ENCODE data around the gene NR2C2.

The NR2C2 gene

DNA sequence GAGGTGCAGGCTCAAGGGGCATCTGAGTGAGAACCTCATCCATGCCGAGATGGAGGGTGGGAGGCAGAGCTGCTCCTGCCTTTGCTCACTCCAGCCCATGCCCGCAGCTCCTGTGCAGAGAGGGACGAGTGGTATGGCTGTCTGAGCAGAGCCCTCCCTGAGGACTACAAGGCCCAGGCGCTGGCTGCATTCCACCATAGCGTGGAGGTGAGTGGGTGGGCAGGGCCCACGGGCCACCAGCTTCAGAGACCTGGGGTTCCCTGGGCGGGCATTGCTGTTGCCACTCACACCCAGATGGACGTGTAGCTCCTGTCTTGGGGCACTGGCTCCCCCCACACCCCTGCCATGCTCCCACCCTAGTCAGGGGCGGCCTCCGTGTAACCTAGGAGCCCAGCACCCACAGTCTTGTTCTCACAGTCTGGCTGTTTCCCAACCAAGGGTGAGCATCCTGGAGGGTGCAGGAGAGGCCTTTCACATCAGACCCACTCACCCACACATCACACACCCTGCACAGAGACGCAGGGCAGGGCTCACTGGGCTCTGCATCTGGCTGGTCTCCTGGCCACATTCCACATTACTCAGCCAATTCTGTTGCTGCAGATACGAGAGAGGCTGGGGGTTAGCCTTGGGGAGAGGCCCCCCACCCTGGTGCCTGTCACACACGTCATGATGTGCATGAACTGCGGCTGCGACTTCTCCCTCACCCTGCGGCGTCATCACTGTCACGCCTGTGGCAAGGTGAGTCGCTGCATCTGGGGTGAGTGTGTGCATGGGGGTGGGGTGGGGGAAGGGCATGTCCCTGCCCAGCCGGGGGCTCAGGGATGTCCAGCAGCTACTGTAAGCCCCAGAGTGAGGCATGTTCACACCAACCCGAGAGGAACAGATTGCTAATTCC, 25.3 kb upstream of the NR2C2 start:
- DNase-seq: no peak

DNA sequence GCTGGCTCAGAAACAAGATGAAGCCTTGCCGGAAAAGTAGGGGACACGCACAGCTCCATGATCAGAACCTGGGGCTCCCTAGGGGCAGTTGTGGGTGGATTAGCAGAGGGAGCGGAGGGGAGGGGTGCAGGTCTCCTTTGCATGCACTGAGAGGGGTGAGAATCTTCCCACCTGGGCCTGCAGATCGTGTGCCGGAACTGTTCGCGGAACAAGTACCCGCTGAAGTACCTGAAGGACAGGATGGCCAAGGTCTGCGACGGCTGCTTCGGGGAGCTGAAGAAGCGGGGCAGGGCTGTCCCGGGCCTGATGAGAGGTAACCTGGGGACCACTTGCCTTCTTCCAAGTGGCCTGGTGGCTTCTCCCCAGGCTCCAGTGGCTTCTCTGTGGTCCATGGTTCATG, 24.5 kb upstream of the NR2C2 start:
- no peak for DNase-seq

DNA sequence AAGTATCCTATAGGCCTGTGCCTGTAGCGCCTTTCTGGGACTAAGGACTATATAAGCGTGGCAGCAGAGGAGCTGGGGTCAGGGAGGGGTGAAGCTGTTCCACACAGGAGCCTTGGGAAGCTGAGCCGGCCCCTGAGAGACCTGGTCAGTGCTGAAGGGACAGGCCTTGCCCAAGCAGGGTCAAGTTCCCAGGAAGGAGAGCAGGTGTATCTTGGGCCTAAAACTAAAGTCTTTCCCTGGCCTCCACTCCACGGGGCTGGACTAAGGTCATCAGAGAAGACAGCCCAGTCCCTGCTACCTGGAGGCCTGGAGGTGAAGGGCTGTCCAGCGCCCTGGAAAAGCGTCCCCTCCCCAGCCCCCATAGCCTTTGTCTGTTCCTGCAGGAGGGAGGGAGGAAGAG, 23.9 kb upstream of the NR2C2 start:
- DNase-seq: no peak

GRCh38 chr3:14925729-14926591, 21.4 kb upstream of the NR2C2 start:
- peak; percentile 48 for DNase-seq

GRCh38 chr3:14926592-14926991, 20.8 kb upstream of the NR2C2 start:
- no peak for DNase-seq

DNA sequence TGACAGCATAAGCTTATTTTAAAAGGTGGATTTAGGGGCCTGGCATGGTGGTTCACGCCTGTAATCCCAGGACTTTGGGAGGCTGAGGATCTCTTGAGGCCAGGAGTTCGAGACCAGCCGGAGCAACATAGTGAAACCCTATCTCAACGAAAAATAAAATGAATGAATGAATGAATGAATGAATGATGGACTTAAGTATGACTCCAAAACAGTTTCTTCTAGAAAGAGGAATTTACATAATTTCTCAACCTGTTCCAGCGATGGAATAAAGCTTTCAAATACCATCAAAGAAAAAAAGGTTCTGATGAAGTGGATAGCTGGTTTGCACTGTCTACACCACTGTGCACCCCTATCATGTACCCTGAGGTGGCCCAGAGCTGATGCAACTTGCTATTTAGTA, 20.1 kb upstream of the NR2C2 start:
- DNase-seq: no peak

- DNase-seq: no peak
These were observed 17.9 kb upstream of the NR2C2 start for GRCh38 chr3:14929310-14930074.

DNA sequence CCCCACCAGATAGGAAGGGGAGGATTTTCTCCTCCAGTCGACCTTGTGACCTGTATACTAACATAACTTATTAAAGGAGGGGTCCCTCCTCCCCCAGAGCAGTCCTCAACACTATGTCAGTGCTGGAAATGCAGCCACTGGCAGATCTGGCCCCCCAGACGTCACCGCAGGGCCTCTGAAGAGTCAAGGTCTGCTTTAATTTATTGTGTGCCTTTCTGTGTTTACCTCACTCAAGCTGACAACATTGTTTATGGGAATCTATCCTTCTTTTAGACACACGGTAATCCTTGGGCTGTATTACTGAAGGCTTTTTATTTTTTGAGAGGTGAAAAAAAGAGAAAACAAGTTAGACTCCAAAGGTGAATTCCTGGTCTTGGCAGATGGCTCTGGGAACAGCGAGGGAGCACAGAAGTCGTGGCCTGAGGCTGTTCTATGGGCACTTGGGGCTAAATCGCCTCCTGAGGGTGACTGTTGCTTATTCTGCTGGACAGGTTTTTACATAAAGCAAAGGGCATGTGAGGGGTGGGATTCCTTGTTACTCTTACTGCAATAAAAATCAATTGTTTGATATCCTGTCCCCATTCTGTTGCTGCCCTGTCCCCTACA, 13.5 kb upstream of the NR2C2 start:
- DNase-seq: peak; percentile 37

- no peak for DNase-seq
These were observed 11.6 kb upstream of the NR2C2 start for GRCh38 chr3:14935592-14936345.

- no peak for DNase-seq
These were observed 8.4 kb upstream of the NR2C2 start for GRCh38 chr3:14938954-14939353.

DNA sequence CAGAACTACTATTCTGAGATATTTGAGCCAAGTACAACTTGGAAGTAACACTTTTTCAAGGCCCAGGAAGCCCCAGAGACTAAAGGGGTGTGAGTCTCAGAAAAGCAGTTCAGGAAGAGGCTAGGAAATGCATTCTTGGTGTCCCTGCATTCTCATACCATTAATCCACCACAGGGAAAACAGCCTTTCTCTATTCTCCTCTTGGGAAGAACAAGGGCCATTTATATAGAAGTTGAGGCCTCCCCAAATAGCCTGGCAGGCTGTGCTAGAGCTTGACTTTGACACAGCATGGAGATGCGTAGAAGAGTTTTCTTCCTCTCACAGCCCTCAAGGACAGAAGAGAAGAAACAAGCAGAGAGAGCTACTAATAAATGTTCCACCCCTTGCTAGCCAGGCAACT, 5.5 kb upstream of the NR2C2 start:
- no peak for DNase-seq

DNA sequence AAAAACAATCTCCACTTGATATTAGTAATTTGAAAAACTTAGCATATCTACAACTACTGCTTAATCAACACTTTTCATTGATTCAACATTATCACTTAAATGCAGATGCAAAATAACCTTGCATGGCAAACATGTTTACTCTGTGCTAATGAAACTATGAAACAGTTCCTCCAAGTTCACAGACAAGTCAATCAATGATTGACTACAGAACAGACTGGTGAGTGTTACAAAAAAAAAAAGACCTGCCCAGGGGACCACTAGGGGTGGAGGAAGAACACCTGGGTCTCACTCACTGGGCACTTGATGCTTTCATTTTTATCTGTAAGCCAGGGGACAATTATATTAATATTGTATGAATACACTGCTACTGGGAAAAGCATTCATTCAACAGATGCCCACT, 4.3 kb upstream of the NR2C2 start:
- no peak for DNase-seq

DNA sequence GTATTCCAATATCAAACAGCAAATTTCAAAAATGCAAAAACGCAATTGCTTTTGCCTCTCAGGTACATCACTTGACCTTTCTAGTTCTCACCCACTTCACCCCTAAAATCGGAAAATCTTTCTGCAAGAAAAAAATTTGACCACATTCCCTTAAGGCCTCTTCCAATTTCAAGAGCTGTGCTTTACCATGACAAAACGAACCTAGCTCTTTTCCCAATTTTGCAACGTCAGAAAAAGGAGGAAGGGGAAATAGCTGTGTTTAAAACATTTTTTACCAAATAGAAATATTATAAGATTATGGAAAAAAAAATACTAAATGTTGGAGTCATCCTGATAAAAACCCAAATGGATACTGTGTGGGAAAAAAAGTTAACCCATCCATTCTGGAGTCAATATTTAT, 1.1 kb upstream of the NR2C2 start:
- DNase-seq: no peak

- DNase-seq: no peak
These were observed 664 bp upstream of the NR2C2 start for GRCh38 chr3:14946739-14947099.

DNA sequence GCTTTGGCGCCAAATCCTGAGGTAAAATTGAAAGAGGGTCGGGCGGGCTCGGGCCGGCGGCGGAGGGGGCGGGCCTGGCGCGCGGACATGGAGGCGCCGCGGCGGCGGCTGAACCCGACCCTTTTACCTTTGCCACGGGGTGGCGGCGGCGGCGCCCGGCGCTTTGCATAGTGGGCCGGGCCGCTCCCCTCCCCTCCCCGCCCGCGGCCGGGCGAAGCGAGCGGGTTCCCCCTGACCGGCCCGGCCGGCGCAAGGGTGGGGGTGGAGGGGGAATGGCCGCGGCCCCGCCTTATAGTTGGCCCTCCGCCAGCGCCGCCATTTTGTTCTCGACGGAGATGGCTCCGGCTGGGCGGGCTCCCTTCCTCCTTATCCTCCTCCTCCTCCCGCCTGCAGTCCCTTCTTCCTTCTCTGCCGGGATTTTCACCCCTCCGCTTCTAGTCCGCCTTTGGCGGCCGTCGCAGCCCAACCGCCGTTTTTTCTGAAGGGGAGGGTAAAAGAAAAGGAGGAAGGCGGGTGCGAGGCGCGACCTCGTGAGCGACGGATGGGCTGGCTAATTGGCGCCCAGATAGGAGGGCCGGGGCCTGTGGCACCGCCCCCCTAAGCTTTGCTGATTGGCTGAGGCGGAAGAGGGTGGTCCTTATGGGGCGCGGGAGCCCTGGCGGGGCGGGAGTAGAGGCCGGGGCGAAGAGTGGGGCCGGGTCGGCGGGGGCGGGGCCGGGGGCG, 664 bp downstream of the NR2C2 start:
- DNase-seq: peak; percentile 96

- no peak for DNase-seq
These were observed 1.2 kb downstream of the NR2C2 start for GRCh38 chr3:14948609-14949038.

- DNase-seq: no peak
These were observed 1.7 kb downstream of the NR2C2 start for GRCh38 chr3:14949126-14949525.

DNA sequence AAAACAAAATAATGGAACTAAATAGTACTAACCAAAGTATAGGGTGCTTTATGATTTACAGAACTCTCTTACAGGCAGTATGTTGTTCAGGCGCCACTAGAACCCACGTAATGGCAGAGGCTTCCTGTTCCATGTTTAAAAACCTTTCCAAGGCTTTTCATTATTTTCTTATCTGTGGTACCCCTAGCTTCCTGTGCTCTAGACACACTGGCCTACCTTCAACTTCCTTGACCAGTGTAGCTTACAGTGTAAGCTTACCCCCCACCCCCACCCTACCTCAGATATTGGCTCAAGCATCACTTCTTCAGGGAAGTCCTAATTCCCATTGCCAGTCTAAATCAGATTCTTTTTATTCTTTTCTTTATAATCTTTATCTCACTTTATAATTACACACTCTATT, 2.9 kb downstream of the NR2C2 start:
- no peak for DNase-seq

- no peak for DNase-seq
These were observed 9.8 kb downstream of the NR2C2 start for GRCh38 chr3:14957153-14957552.

DNA sequence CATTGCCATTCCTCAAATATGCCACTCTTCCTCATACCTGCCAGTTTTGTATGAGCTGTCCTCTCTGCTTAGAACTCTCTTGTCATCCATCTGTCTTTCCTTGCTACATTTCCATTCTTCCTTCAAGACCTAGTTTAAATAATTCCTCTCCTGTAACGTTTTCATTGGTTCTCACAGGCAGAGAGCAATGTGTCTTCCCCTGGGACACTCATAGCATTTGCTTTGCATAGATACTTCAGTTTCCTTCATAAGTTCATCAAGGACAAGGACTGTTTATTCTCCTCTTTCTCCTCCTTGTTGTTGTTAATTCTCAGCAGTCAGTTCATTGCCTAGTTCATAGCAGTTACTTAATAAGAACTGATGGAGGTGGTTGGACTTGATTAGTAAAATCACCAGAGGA, 10.5 kb downstream of the NR2C2 start:
- no peak for DNase-seq

DNA sequence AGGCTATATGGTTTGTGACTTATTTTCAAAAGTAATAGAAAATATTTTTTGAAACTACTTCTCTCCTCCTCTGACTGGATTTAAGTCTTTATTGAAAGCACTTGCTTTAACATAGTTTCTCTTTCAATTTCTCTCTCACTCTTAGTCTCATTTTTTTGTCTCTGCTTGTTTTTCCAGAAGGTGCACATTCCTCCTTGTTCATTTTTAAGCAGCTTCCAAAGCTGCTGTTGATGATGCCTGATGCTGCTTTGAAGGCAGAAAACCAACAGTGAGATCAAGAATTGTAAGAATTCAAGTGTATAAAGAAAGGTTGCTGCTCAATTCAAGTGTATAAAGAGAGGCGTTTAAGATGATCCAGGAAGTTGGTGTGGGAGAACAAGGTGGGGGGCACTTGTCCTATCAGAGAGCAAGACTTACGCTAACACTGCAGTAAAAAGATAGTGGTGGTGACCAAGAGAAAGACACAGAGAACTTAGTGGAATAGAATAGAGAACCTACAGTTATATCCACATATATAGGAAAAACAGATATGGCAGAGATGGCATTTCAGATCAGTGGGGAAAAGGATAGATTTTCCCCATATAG, 12.1 kb downstream of the NR2C2 start:
- DNase-seq: no peak

Data from NCI-H2227 treated with DMSO at 0.1 percent for 48 hours (cell line).